Activated naive CD4-positive, alpha-beta T cell treated with anti-CD3 and anti-CD28 coated beads, Interleukin-2, amount 10 ng/mL, durations not matched to agents 7 days and 5 days (primary cell): Measurements from ENCODE around the gene INF2.
A peak's percentile ranks its signal among the peaks of the same experiment; 100 is the strongest.

Source experiments
- CTCF ChIA-PET: fragments of 350-600 bp; sonication (Branson Sonifier 250); formaldehyde crosslinking; loops from one replicate; lab custom pipeline; 2021; ENCODE audit warnings: antibody characterized with exemption; lab: Charles Lee
- DNase-seq: peaks from one replicate; pipeline ENCODE4 v3.0.0-alpha.2; 2020
- H3K27ac Mint-ChIP-seq: one replicate; pipeline ENCODE4 v1.8.0; 2021; ENCODE audit warnings: mild to moderate bottlenecking, moderate library complexity, mixed read lengths
- H3K27me3 Mint-ChIP-seq: one replicate; pipeline ENCODE4 v1.8.0; 2021; ENCODE audit warnings: mild to moderate bottlenecking, mixed read lengths
- H3K36me3 Mint-ChIP-seq: one replicate; pipeline ENCODE4 v1.8.0; 2021; ENCODE audit warnings: mixed read lengths
- H3K4me1 Mint-ChIP-seq: one replicate; pipeline ENCODE4 v1.8.0; 2021; ENCODE audit warnings: mixed read lengths
- H3K4me3 Mint-ChIP-seq: one replicate; pipeline ENCODE4 v1.8.0; 2021; ENCODE audit warnings: mild to moderate bottlenecking, moderate library complexity, mixed read lengths
- H3K9me3 Mint-ChIP-seq: one replicate; pipeline ENCODE4 v1.8.0; 2021; ENCODE audit warnings: mixed read lengths

INF2 gene

DNA sequence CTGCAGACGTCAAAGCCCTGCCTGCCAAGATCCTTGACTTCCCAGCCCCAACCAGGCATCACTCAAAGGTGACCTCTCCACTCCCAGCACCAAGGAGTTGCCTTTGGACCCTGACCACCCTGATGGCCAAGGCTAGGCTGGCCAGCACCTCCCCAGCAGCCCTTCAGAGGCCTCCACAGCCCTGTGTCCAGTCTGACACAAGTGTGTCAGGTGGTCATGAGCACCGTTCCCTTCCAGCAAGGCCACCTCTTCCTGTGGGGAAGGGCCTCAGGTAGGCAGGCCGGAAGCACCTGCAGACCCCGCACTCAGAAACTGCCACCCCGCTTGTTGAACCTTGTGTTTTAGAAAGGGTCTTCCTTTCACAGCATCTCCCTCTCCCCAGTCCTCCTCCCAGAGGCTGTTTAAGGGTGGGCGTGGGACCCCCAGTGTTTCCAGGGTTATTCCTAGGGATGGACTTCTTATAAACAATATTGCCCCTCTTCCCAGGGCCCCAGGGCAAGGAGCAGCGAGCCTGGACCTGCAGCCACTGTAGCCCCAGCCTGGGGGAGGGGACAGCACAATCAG, 13.2 kb upstream of the INF2 start:
- Mint-ChIP-seq H3K4me1 (peaks cover 38% of the 10 kb centered on the region), H3K27ac (no peak overlapping the region), H3K4me3 (no peak overlapping the region), H3K36me3 (no peaks in the 10 kb centered on the region), H3K27me3 (peaks cover 59% of the 10 kb centered on the region), H3K9me3 (no peaks in the 10 kb centered on the region)
- DNase-seq: no peak
- CTCF ChIA-PET: interaction anchor here (1.8 to 1.9 kb wide), 2 partner anchors 11 to 32 kb away, joined by 4 to 7 read pairs; no protein-coding TSS in a partner anchor

DNA sequence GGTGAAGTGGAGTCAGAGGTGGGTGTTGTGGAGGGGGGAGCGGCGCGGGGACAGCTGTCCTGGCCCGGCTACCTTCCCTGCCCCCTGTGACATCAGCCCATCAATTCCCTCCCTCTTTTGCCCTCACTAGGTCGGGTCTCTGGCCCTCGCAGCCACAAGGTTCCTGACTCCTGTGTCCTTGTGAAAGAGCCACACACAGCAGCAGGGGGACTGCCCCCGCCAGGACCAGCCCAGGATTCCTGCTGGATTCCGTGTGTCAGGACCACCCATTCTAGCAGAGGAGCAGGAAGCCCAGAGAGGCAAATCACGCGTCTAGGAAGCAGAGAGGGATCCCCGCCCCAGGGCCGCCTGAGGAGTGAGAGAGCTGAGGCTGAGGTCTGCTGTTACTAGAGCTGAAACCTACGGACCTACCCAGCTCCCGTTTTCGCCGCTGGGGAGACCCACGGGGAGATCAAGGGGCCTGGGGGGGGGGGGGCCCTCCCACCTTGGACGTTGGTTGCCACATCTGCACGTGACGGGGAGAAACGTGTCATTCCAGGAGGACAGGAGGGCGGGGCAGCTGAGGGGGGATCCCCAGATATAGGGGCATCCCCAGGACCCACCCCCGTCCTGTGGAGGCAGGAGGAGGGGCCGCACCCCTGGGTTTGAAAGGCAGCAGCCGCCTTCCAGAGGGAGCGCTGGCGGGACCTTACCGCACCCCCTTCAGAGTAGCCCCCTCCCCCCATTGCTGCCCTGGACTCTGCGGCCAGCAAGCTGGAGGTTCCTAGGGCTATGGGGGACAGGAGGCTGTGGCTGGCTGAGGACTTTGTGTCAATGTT, 12.5 kb upstream of the INF2 start:
- peak; percentile 42 for DNase-seq
- peak overlapping the region; percentile 63 for H3K27ac Mint-ChIP-seq
- peaks cover 59% of the 10 kb centered on the region for H3K27me3 Mint-ChIP-seq

DNA sequence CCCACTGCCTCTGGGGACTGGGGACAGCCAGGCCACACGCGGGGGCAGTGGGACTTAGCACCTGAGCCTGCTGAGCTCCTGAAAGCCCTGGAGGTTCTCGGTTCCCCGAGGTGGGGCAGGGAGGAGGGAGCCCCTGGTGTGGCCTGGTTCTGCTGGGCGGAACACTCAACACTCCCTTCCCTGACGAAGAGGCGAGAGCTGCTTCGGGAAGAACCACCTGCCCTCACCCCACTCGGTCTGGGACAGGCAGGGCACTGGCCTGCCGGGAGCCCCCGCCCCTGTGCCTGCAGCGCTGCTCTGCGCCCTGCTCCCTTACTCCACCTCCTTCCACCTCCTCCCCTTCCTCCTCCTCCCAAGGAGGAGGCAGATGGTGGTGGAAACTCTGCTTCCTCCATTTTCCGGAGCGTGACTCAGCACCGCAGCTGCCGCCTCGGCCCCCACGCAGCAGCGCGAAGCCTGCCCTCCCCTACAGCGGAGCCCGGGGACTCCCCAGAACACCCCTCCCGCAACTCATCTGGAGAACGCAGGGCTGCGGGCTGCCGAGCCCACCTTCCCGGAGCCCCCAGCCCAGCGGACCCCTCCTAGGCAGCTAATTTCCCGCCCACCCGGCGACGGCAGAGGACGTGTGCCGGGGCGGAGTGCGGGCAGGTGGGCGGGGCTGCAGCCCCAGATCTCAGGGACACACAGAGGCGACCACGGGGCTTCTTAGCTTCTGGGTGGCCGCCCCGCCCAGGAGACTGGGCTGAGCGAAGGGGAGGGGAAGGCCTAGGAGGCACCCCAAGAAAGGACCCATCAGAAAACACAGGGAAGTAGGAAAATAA, 11.7 kb upstream of the INF2 start:
- no peaks in the 10 kb centered on the region for H3K36me3 Mint-ChIP-seq
- CTCF ChIA-PET: interaction anchor here (1.8 kb wide), 1 partner anchor 31 kb away, joined by 8 read pairs; no protein-coding TSS in a partner anchor
- peaks cover 38% of the 10 kb centered on the region for H3K4me1 Mint-ChIP-seq
- peak; percentile 80 for DNase-seq
- H3K4me3 Mint-ChIP-seq: peak overlapping the region; percentile 68
- no peaks in the 10 kb centered on the region for H3K9me3 Mint-ChIP-seq
- peak overlapping the region; percentile 84 for H3K27ac Mint-ChIP-seq
- H3K27me3 Mint-ChIP-seq: peaks cover 59% of the 10 kb centered on the region

More for the DNA sequence above, 12.5 kb upstream of the INF2 start:
- H3K9me3 Mint-ChIP-seq: no peaks in the 10 kb centered on the region
- H3K4me1 Mint-ChIP-seq: peaks cover 38% of the 10 kb centered on the region
- no peaks in the 10 kb centered on the region for H3K36me3 Mint-ChIP-seq
- peak overlapping the region; percentile 68 for H3K4me3 Mint-ChIP-seq
- CTCF ChIA-PET: interaction anchor here (1.8 kb wide), 1 partner anchor 32 kb away, joined by 8 read pairs; no protein-coding TSS in a partner anchor

DNA sequence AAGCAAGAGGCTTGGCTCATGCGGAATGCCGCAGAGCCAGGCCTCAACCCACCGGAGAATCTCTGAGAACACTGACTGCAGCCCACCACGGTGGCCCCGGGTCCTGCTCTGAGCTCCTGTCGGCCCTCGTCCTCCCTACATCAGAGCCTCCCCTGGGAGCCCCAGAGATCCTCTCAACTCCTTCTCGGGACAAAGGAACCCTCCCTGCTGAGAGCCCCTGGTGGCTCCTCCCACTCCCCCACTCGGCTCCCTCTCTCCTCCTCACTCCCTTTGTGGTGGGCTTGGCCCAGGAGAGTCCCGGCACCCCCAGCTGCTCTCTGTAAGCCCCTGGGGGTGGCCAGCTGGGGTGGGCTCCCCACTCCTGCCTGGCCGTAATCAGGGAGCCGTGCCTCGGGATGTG, 11.1 kb upstream of the INF2 start:
- no peaks in the 10 kb centered on the region for H3K36me3 Mint-ChIP-seq
- no peaks in the 10 kb centered on the region for H3K9me3 Mint-ChIP-seq
- peak overlapping the region; percentile 84 for H3K27ac Mint-ChIP-seq
- H3K4me1 Mint-ChIP-seq: peaks cover 36% of the 10 kb centered on the region
- peak overlapping the region; percentile 68 for H3K4me3 Mint-ChIP-seq
- CTCF ChIA-PET: interaction anchor here (1.8 kb wide), 1 partner anchor 31 kb away, joined by 8 read pairs; no protein-coding TSS in a partner anchor
- peaks cover 62% of the 10 kb centered on the region for H3K27me3 Mint-ChIP-seq
- no peak for DNase-seq

DNA sequence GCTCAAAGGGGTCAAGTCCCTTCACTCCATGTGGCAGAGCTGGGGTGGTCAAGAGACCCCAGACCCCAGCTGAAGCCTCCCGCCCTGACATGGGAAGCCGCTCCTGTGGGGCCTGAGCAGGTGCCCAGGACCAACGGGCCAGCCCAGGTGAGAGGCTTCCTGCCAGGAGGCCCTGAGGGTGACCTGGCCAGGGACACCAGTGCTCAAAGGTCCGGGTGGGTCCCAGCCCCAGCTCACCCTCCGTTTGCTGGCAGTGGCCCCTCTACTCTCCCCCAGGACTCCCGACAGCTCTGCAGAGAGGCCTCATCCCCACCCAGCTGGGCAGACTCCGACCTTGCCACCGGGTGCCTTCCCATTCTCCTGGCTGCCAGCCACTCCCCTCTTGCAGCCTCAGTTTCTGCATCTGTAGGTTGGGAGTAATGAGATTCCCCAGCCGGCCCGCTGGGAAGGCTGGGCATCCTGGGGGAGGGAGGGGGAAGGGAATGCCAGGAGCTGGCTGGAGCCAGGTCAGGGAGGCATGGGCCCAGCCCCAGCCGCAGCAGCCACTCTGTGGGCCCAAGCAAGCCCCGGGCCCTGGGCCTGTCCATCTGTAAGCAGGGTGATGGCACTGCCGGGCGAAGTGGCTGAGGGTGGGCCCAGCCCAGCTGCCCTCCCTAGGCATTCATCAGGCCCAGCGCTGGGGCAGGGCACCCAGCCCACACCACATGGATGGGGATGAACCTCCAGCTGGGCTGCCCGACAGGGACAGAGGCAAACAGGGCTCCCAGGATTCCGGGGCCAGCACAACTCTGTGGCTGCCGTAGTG, 10.3 kb upstream of the INF2 start:
- CTCF ChIA-PET: no interaction called here

DNA sequence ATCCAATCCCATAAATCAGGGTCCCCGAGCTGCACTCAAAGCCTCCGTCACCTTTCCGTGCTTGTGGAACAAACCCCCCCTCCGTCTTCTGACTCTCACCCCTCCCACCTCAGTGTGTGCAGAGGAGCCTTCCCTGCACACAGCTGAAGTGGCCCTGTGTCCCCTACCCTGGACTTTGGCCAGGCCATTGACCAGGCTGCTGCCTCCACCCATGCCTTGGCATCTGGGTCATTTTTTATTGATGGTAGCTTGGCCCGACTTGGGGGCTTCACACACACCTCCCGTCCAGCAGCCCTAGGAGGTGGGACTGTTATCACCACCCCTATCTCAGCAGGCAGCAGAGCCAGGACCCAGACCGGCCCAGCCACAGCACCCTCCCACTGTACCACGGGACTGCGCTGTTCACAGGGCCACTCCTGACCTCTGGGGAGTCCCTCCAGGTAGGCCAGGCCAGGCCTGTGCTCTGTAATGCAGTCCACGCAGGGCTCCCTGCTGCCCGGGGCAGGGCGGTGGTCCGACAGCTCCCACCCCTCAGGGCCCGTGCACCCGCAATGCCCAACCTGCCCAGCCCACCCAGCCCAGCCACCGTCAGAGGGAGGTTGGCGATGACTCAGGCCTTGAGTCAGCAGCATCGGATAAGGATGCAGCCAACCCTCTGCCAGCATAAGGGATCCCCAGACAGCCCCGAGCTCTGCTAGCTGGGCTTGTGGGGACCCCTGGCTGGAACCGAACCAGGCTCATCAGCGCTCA, 9.2 kb upstream of the INF2 start:
- CTCF ChIA-PET: no interaction called here
- Mint-ChIP-seq H3K27ac (no peak overlapping the region), H3K36me3 (peaks cover under 1% of the 10 kb centered on the region), H3K9me3 (no peaks in the 10 kb centered on the region), H3K4me1 (peaks cover 33% of the 10 kb centered on the region), H3K27me3 (peaks cover 62% of the 10 kb centered on the region), H3K4me3 (peak overlapping the region; percentile 7)
- no peak for DNase-seq

More for the DNA sequence above, 10.3 kb upstream of the INF2 start:
- H3K36me3 Mint-ChIP-seq: no peaks in the 10 kb centered on the region
- no peak overlapping the region for H3K27ac Mint-ChIP-seq
- no peak for DNase-seq
- H3K27me3 Mint-ChIP-seq: peaks cover 62% of the 10 kb centered on the region
- no peaks in the 10 kb centered on the region for H3K9me3 Mint-ChIP-seq
- no peak overlapping the region for H3K4me3 Mint-ChIP-seq
- peaks cover 31% of the 10 kb centered on the region for H3K4me1 Mint-ChIP-seq

DNA sequence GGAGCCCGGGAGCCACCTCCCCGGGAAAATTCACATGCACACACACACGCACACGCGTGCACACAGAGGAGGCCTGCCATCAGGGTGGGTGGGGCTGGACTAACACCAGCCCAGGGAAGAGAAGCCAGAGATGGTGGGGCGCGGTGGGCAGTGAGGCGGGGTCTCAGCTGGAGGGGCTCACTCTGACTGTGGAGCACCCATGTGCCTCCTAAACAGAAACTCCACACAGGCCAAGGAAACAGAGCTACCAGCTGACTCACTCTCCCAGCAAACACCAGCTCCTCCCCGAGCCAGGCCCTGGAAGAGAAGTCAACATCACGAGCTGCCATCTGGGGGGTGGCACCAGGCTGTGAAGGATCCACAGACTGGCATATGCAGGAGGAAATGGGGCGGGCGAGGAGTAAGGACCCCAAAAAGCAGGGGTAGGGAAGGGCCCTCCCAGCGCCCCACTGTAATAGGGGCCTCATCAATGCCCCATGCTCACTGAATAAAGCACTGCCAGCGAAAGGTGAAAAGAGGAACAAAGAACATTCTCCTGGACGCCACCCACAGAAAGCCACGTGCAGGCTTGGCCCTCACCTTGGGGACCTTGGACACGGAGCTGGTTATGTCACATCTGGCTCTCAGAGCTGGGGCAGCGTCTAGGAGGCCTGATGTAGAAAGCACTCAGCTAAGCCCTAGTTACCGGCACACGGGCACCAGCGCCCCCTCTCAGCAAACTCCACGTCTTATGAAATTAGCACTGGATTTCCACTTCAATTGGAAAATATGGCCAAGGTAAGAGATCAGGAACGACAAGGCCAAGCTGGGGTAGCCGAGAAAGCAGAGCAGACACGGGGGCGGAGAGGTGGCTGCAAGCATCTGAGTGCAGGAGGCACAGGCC, 8.4 kb upstream of the INF2 start:
- H3K36me3 Mint-ChIP-seq: peaks cover 1% of the 10 kb centered on the region
- H3K4me1 Mint-ChIP-seq: peaks cover 35% of the 10 kb centered on the region
- no peaks in the 10 kb centered on the region for H3K9me3 Mint-ChIP-seq
- peaks cover 58% of the 10 kb centered on the region for H3K27me3 Mint-ChIP-seq
- peak overlapping the region; percentile 56 for H3K27ac Mint-ChIP-seq
- CTCF ChIA-PET: no interaction called here
- no peak overlapping the region for H3K4me3 Mint-ChIP-seq
- DNase-seq: no peak

DNA sequence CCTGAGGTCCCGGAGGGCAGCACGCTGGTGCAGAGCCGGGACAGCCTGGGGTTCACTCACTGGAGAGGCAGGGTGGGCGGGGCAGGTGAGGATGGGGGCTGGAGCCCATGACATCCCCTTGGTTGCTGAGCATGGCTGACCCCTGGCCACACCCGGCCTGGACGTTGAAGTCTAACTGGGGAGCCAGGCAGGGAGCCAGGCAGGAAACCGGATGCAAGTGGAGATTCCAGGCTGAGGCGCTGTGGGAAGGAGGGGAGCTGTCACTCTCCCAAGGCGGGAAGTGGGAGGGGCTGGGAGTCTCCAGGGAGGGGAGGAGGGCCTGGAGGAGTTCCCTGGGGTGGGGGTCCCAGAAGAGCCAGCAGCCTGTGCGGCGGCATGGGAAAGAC, 7.7 kb upstream of the INF2 start:
- Mint-ChIP-seq H3K36me3 (peaks cover 1% of the 10 kb centered on the region), H3K9me3 (no peaks in the 10 kb centered on the region), H3K27ac (no peak overlapping the region), H3K4me3 (no peak overlapping the region), H3K4me1 (peaks cover 39% of the 10 kb centered on the region), H3K27me3 (peaks cover 58% of the 10 kb centered on the region)
- no peak for DNase-seq
- CTCF ChIA-PET: no interaction called here

DNA sequence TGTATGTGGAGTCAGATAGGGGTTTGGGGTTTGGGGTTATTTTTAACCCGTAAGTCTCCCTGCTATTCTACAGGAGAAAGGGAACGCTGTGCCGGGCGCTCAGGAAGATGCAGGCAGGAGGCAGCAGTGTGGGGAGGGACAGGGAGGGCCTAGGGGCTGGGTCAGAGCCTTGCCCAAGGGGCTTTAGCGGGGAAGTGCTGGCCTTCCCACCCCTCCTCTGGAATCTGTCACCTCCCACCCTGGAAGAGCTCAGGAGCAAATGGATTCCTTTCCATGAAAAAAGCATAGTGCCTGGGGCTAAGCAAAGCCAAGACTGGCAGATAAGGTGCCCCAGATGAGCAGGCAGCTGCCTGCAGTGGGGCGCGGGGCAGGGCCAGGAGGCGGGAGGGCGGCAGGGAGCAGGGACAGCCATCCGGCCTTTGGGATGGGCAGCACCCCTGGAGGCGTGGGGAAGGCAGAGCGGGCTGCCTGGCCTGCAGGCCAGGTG, 7.3 kb upstream of the INF2 start:
- H3K4me1 Mint-ChIP-seq: peaks cover 41% of the 10 kb centered on the region
- CTCF ChIA-PET: no interaction called here

DNA sequence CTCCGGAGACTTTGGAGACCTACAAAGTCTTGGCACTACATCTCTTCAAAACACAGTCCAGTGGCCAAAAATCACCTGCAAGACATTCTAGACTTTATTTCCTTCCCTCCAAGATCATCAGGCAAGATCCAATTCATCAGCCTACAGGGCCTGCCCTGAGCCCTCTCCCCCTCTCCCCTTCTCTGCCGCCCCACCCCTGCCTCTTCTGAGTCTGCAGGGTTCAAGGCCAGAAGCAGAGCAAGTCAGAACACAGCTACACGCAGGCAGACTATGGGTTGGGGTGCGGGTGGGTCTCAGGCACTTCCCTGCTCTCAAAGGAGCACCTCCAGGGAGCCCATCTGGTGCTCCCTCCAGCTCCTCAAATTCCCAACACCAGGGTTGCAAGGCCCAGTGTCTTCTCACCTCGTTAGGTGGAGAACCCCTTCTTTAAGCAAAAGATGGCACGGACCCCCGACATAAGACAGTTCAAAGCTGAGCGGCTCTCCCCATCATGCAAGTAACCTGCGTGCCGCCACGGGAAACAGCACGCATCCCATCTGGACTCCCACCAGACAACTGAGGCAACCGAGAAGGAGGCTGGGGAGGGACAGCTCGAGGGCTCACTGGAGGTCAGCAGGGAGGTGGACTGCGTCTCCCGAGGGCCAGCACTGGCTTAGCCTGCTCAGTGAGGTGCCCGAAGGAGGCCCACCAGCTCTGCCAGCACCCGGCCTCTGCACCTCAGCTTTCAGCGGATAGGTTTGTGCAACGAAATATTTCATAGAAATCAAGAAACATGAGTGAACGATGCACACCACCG, 5.6 kb upstream of the INF2 start:
- no peak overlapping the region for H3K27ac Mint-ChIP-seq
- peaks cover 46% of the 10 kb centered on the region for H3K4me1 Mint-ChIP-seq
- peaks cover 1% of the 10 kb centered on the region for H3K36me3 Mint-ChIP-seq
- H3K27me3 Mint-ChIP-seq: peaks cover 56% of the 10 kb centered on the region
- CTCF ChIA-PET: interaction anchor here (1.1 kb wide), 1 partner anchor 25 kb away, joined by 3 read pairs; no protein-coding TSS in a partner anchor
- H3K9me3 Mint-ChIP-seq: no peaks in the 10 kb centered on the region
- H3K4me3 Mint-ChIP-seq: no peak overlapping the region
- no peak for DNase-seq

More for the DNA sequence above, 7.3 kb upstream of the INF2 start:
- Mint-ChIP-seq H3K4me3 (no peak overlapping the region), H3K27me3 (peaks cover 59% of the 10 kb centered on the region), H3K27ac (no peak overlapping the region), H3K36me3 (peaks cover 1% of the 10 kb centered on the region), H3K9me3 (no peaks in the 10 kb centered on the region)
- no peak for DNase-seq

DNA sequence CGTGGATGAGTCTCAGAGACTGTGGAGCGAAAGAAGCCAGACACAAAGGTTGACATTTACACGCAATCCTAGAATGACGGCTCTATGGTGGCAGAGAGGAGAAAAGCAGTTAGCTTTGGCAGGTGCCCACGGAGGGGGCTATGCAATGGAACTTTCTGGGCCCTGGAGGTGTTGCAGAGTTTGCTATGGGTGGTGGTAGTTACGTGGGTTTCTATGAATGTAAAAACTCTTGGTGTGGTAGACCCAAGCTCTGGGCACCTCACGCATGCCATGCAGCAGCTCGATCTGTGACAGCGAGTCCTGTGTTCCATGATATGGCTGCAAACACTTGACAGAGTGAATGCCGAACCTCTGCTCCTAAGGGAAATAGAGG, 5.0 kb upstream of the INF2 start:
- CTCF ChIA-PET: interaction anchor here (1.1 kb wide), 1 partner anchor 25 kb away, joined by 3 read pairs; no protein-coding TSS in a partner anchor
- no peak for DNase-seq
- no peak overlapping the region for H3K27ac Mint-ChIP-seq
- peaks cover 44% of the 10 kb centered on the region for H3K4me1 Mint-ChIP-seq
- peaks cover 56% of the 10 kb centered on the region for H3K27me3 Mint-ChIP-seq
- H3K4me3 Mint-ChIP-seq: no peak overlapping the region
- H3K9me3 Mint-ChIP-seq: no peaks in the 10 kb centered on the region
- peaks cover 1% of the 10 kb centered on the region for H3K36me3 Mint-ChIP-seq
